DMS114 treated with DMSO at 0.1 percent for 48 hours (cell line): ENCODE measurements around the gene KLHDC8B.

Experiments used
- DNase-seq: peaks from one replicate; lab custom pipeline; 2025; ENCODE audit not compliant: unreplicated experiment; lab: John Stamatoyannopoulos, UW

Gene KLHDC8B

GRCh38 chr3:49158103-49158709 lies 13.2 kb upstream of the KLHDC8B start:
- no peak for DNase-seq

DNA sequence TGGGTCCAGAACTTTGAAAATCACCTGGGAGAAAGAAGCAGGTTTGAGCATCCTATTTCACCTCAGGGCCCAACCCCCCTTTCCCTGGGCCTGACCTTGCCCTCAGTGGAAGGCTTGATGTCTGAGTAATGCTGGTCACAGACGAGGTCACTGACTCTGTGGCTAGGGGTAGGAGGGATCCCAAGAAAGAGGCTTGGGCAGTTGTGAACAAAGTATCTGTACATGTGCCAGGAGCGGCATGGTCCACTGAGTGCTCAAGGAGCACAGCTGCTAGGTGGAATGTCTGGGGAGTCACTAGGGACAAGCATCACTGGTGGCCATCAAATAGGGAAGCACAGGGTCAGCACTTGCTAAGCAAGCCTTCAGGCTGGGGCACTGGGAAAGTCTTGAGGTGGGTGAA lies 12.6 kb upstream of the KLHDC8B start:
- no peak for DNase-seq

- no peak for DNase-seq
Observed at GRCh38 chr3:49161197-49161596, 10.2 kb upstream of the KLHDC8B start.

- DNase-seq, result no peak
Observed at GRCh38 chr3:49161808-49162530, 9.4 kb upstream of the KLHDC8B start.

- no peak for DNase-seq
Observed at GRCh38 chr3:49162751-49163419, 8.5 kb upstream of the KLHDC8B start.

DNA sequence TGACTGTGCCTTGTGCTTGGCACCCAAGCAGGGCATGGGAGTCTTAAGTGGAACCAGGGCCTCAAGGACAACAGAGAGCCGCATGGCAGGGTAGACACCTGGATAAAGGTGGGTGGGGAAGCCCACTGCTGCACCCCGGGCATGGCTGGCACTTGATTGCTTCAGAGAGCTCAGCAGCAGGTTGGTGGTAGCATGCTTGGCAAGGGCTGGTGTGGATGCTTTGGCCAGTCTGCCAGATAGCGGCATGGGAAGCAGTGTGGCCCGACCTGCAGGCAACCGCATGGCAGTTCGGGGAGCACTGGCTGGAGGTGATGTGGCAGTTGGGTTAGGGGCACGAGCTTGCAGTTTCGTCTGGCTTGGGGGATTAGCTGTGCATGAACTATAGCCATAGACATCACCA lies 7.8 kb upstream of the KLHDC8B start:
- no peak for DNase-seq

- no peak for DNase-seq
Observed at GRCh38 chr3:49164983-49165720, 6.2 kb upstream of the KLHDC8B start.

DNA sequence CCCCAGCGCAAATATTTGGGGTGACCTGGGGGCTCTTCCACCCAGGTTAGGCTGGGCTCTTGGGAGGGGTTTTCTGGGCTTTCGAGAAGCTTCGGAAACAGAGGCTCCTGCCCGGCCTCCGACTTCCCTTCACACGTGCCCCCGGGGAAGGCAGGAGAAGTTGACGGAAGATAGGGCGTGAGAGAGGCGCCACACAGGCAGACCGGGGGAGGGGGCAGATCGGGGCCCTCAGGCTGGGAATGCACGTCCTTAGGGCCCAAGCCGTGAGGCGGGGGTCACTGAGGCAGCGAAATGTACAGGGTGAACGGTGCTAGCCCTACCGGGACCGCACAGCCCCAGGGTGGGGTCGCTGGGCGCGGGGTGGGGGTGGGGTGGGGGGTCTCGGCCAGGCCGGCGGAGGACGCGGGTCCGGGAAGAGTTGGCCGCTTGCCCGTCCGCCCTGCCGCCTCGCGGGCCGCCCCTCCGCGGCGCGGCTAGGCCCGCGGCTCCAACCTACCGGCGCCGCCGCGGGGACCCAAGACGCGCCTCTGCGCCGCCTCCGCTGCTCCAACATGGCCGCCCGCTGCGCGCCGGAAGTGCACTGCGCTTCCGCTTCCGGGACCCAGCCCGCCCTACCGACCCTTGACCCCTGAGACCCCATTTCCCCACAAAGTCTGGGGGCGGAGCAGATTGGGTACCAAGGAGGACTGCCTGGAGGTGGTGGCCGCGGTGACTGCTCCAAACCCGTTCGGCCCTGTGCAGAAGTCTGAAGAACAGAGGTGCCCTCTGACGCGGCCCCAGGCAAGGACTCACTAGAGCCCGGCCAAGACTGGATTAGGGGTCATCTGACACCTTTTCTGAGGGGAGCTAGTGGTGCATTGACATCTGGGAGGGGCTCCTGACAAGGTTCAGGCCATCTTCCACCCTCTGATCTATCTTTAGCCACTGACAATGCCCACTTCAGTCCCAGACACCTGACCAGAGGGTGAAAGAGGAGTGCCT lies 5.3 kb upstream of the KLHDC8B start, which contains the start of gene CCDC71:
TSS of gene CCDC71 (minus strand) at position 561 of the 981 bp plus-strand sequence. CDS start 2,123 bp downstream, outside the sequence.
- DNase-seq, result peak; percentile 32

GRCh38 chr3:49166752-49167556 lies 4.4 kb upstream of the KLHDC8B start:
- no peak for DNase-seq

DNA sequence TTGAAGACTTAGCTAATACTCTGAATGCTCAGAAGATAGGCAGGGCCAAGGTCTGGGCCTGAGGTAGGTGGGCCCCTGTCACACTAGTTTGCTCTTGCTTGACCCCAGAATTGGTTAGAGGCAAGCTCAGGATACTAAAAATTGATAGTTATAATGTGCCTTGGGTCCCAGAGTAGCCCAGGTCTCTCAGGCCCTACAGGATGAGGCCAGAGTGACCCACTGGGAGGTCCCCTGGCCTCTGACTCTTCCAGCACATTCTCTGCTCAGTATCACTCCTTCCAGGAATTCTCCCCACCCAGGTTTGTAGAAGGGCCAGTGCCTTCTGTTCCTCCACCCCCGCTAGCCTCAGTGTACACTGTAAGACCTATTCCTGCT lies 667 bp upstream of the KLHDC8B start:
- DNase-seq, result no peak

- DNase-seq, result no peak
Observed at GRCh38 chr3:49171775-49172500, 540 bp downstream of the KLHDC8B start.

GRCh38 chr3:49172551-49173041 lies 1.2 kb downstream of the KLHDC8B start:
- DNase-seq, result no peak

GRCh38 chr3:49173116-49173791 lies 1.9 kb downstream of the KLHDC8B start:
- DNase-seq, result no peak

GRCh38 chr3:49173792-49174170 lies 2.4 kb downstream of the KLHDC8B start:
- no peak for DNase-seq

- no peak for DNase-seq
Observed at GRCh38 chr3:49174397-49174985, 3.1 kb downstream of the KLHDC8B start.

DNA sequence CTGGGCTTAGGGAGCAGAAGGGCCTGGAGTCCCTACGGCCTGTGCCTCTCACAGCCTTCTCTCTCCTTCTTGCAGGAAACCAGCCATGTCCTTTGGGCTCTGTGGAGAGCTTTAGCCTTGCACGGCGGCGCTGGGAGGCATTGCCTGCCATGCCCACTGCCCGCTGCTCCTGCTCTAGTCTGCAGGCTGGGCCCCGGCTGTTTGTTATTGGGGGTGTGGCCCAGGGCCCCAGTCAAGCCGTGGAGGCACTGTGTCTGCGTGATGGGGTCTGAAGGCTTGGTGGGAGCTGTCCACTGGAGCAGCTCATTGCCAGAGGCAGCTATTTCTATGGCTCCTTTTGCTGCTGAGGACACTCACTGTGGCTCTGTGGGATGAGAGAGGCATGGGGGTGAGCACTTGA lies 4.1 kb downstream of the KLHDC8B start:
- no peak for DNase-seq

- DNase-seq, result no peak
Observed at GRCh38 chr3:49177073-49177472, 5.7 kb downstream of the KLHDC8B start.

DNA sequence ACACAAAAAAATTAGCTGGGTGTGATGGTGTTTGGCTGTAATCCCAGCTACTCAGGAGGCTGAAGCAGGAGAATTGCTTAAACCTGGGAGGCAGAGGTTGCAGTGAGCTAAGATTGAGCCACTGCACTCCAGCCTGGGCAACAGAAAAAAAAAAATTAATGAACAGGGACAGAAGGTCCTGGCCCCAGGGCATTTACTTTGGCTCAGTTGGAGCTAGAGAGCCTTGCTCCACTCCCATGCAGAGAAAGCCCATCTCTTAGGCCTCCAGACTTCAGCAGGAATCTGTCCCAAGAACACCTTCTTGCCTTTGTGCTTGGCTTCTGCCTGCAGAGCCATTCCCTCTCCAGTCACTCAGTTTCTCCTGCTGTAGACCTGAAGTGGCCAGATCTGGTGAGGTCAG lies 8.7 kb downstream of the KLHDC8B start:
- no peak for DNase-seq
